HK-2 (cell line): Measurements from ENCODE around the gene EPB41L2.
"Not testable (repeated sequence)": the region's sequence is repeated elsewhere in the genome, so short reads cannot be mapped to it uniquely, and the experiment has no call there.

Source experiments
- DNase-seq: peaks from one replicate; pipeline ENCODE4 v3.0.0-alpha.2; 2018; ENCODE audit not compliant: unreplicated experiment

The EPB41L2 gene

GRCh38 chr6:130801368-130801767 lies 261.7 kb downstream of the EPB41L2 start:
- not testable (repeated sequence) for DNase-seq

DNA sequence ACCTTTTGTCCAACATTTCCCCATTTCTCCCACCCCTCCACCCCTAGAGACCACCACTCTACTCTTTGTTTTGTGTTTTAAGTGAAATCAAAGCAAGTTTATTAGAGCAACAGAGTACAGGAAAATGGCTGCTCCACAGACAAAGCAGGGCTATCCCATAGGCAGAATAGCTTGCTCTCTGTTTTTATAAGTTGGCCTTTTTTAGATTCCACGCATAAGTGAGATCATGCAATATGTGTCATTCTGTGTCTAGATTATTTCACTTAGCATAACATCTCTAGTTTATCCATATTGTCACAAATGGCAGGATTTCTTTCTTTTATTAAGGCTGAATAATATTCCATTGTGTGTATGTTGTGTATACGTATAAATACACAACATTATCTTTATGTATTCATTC lies 266.0 kb downstream of the EPB41L2 start:
- no peak for DNase-seq

DNA sequence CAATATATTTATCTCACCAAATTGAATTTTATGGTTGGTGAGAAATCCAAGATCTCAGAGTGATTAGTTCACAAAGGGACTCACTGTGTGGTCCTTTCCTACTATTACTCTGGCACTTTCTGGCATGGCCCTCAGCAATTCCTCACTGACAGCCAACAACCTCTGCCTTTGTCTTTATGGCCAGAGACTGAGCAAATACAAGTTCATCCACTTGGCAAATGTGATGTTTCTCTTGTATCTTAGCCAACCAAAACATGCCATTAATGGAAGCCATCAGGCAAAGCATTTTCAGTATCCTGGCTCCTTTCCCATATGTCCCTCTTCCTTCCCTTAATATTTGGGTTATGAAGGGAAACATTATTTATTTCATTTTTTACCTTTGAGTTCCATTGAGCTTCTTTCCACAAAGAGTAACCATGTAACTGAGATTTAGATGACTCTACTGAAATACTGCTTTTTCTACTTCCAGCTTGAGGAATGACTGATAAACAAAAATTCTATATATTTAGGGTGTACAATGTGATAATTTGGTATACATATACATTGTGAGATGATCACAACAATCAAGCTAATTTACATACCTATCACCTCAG lies 266.6 kb downstream of the EPB41L2 start:
- no peak for DNase-seq

DNA sequence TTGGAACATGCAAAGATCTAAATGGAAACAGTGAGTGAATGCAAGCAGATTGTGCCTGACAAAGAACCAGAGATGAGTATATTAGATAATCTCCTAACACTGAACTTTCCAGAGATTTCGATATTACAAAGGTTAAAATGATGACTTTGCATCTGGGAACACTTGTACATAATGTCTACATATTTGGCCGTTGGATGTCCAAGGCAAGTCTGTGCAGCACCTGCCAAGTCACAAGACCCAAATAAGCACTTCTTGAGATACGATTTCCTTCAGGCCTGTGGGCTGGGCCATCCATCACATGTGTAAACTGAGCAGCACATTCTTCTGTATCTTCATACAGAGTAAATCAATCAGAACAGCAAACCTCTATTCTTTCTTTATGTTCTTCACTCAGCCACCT lies 268.3 kb downstream of the EPB41L2 start:
- no peak for DNase-seq

GRCh38 chr6:130794010-130794697 lies 268.9 kb downstream of the EPB41L2 start:
- DNase-seq: no peak
